Coronary artery (tissue), 2 donors: ENCODE results near the gene PIK3R2.

Experiments
- DNase-seq: peaks from one replicate; pipeline ENCODE4 v3.0.0-alpha.2; 2017; ENCODE audit warnings: low spot score
- H3K27ac ChIP-seq, 2 donors: fragments of 200-600 bp; sonication (generic); one replicate each; pipeline ENCODE4 v1.5.1; 2016 to 2019
- H3K4me3 ChIP-seq: fragments of 200-600 bp; sonication (generic); 2 replicates; pipeline ENCODE4 v1.5.1; 2016; ENCODE audit warnings: mild to moderate bottlenecking, moderate library complexity
- TF ChIP-seq, protein P1 (sequence below): fragments of 200-600 bp; sonication (generic); IDR thresholded peaks from one replicate; pipeline ENCODE4 v1.5.1; 2019; ENCODE audit warnings: antibody characterized with exemption

The PIK3R2 gene

DNA sequence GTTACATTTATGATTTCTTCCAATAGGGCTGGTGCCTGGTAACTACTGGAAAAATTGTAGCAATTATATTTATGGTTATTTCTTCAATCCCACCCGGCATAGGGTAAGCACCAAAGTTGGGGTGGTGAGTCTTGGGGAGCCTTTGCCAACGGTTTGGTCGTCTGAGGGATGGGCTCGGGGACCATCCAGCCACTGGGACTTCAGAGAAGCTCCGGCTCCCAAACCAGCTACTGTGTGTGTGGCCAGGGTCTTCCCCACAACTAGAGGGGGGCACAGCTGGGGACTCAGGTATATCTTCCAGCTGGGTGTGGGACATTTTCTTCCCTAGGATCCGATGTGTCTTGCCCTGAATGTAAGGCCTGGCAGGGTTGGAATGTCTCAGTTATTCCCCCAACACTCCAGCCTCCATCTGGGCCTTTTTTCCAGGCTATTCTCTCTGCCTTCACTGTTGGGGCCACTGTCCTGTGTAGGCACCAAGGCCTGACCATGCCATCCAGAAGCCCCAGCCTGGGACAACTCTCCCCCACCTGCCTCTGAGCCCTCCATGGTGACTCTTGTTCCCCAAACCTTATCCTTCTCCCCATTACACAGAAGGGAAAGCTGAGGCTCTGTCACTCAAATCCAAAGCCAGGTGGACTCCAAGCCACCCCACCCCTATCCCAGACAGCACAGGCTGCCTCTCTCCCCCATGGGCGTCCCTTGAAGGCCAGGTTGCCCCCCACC, 19.5 kb downstream of the PIK3R2 start:
- TF ChIP-seq, protein P1, sequence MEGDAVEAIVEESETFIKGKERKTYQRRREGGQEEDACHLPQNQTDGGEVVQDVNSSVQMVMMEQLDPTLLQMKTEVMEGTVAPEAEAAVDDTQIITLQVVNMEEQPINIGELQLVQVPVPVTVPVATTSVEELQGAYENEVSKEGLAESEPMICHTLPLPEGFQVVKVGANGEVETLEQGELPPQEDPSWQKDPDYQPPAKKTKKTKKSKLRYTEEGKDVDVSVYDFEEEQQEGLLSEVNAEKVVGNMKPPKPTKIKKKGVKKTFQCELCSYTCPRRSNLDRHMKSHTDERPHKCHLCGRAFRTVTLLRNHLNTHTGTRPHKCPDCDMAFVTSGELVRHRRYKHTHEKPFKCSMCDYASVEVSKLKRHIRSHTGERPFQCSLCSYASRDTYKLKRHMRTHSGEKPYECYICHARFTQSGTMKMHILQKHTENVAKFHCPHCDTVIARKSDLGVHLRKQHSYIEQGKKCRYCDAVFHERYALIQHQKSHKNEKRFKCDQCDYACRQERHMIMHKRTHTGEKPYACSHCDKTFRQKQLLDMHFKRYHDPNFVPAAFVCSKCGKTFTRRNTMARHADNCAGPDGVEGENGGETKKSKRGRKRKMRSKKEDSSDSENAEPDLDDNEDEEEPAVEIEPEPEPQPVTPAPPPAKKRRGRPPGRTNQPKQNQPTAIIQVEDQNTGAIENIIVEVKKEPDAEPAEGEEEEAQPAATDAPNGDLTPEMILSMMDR: no peak
- H3K4me3 ChIP-seq: no peak overlapping the region
- peak overlapping the region; percentile 11 to 69 for H3K27ac ChIP-seq
- no peak for DNase-seq

- DNase-seq: no peak
Observed at GRCh38 chr19:18173054-18173571, 20.1 kb downstream of the PIK3R2 start.

DNA sequence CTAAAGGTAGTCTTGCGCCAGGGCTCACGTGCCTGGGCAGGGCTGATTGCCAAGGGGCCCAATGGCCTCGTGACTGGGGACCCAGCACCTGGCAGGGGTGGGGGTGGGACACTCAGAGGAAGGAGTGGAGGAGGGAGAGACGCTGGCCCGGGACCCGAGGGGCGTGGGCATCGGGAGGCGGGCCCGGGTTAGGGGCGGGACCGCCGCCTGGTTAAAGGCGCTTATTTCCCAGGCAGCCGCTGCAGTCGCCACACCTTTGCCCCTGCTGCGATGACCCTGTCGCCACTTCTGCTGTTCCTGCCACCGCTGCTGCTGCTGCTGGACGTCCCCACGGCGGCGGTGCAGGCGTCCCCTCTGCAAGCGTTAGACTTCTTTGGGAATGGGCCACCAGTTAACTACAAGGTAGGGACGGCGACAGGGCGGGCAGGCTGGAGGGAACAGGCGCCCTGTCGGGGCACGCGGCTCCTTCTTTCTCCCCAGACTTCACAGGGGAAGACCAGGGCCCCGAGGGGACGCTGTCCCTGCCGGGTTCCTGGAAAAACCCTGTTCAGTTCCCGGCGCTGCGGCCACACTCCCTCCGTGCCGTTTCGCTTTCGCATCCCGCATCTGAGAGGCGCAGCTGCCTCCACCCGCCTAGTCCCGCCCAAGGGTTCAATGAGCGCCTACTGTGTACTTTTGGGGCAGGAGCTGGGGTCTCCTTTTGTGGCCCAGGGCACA, 20.8 kb downstream of the PIK3R2 start, which contains the start of gene IFI30:
TSS of gene IFI30 (plus strand) at position 242 of the 717 bp plus-strand sequence. CDS start at position 271, 29 bp downstream.
- peak within 1 kb of the TSS; percentile 11 to 69 for H3K27ac ChIP-seq
- TF ChIP-seq, protein P1: no peak
- DNase-seq: no peak
- peak within 1 kb of the TSS; percentile 81 for H3K4me3 ChIP-seq

More at GRCh38 chr19:18173054-18173571, 20.1 kb downstream of the PIK3R2 start:
- peak overlapping the region; percentile 81 for H3K4me3 ChIP-seq
- TF ChIP-seq, protein P1: no peak
- peak overlapping the region; percentile 11 to 69 for H3K27ac ChIP-seq

- DNase-seq: no peak
- H3K4me3 ChIP-seq: peak overlapping the region; percentile 81
- no peak overlapping the region for H3K27ac ChIP-seq
- TF ChIP-seq, protein P1: no peak
Observed at GRCh38 chr19:18174983-18175382, 22.0 kb downstream of the PIK3R2 start.

- TF ChIP-seq, protein P1: no peak
- DNase-seq: no peak
- no peak overlapping the region for H3K27ac ChIP-seq
- H3K4me3 ChIP-seq: no peak overlapping the region
Observed at GRCh38 chr19:18176367-18177310, 23.7 kb downstream of the PIK3R2 start.

DNA sequence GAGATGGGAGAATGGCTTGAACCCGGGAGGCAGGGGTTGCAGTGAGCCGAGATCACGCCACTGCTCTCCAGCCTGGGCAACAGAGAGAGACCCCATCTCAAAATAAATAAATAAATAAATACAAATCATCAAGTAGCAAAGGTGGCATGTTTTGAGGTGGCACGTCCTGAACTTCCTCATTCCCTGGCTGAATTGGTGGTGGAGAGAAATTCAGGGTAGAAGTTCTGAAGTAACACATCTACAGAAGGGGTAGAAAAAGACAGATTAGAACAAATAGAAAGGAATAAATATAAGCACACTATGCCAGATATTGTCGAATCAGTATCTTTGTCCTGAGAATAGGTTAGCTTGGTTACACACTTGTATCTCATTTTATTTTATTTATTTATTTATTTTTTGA, 27.0 kb downstream of the PIK3R2 start:
- Histone ChIP-seq H3K4me3 (no peak overlapping the region), H3K27ac (no peak overlapping the region)
- TF ChIP-seq, protein P1: no peak
- DNase-seq: no peak
